A549 treated with AZD2906 at 1 μM for 4 hours (cell line): ENCODE data around the gene TRAPPC14. TPM values are rescaled to one million over a fixed set of nuclear protein-coding genes. Genes with fewer than 3 reads are reported as not detected.

Experiments
- total RNA-seq: library from RNA; stranded (reverse); fragments of 200-300 nt; extraction: Qiagen RNA extraction; gene quantifications from 5 replicates; pipeline ENCODE4 v1.2.3, GENCODE V29; 2022

Gene TRAPPC14, protein sequence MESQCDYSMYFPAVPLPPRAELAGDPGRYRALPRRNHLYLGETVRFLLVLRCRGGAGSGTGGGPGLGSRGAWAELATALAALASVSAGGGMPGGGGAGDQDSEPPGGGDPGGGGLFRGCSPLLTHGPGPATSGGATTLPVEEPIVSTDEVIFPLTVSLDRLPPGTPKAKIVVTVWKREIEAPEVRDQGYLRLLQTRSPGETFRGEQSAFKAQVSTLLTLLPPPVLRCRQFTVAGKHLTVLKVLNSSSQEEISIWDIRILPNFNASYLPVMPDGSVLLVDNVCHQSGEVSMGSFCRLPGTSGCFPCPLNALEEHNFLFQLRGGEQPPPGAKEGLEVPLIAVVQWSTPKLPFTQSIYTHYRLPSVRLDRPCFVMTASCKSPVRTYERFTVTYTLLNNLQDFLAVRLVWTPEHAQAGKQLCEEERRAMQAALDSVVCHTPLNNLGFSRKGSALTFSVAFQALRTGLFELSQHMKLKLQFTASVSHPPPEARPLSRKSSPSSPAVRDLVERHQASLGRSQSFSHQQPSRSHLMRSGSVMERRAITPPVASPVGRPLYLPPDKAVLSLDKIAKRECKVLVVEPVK
- total RNA-seq = 9.6 to 13.2 TPM (median 12.4 TPM) in 5 replicates

GRCh38 chr7:100158229-100159098 is at the start of gene TRAPPC14:
TRAPPC14 (minus strand) TSS chr7:100158723; CDS start chr7:100158499, 224 bp downstream.

GRCh38 chr7:100177045-100178001 is 18.8 kb upstream of the TRAPPC14 start, which contains the start of the genes GPC2 and STAG3:
GPC2 (minus strand) TSS chr7:100177381; CDS start chr7:100177199, 182 bp downstream.
STAG3 (plus strand) TSS chr7:100177918; CDS start chr7:100180557, 2,639 bp downstream.

DNA sequence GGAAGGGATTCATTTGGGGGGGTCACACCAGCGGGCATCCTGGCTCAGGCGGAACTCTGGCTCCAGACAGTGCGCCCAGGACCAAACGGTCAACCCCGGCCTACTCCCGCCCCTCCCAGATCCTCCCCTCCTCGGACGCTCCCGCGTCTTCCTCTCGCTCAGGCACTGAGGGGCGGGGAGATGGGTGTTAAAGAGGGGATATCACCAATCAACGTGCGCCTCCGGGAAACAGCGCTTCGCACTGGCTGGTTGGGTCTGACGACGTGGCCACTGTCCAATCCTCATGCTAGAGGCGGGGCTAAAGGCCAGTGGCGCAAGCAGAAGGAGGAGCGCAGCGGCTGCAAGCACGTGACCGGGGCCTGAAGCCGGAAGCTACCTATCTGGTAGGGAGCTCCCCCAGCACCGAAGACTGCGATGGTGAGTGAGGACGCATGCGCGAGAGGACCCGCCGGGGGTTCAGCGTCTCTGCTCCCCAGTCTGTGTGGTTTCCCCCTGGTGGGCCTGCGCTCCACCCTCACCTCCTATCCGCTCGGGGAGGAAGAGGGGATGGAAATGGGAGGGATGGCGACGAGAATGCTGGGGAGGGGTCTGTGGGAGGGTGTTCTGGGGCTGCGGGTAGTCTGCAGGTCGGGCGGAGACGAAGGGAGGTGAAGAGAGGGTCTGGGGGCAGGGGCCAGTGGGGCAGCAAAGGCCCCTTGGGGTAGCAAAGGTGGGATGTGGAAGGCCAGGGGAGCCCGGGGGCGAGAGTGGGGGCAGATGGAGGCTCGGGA is 9.8 kb downstream of the TRAPPC14 start, which contains the start of gene LAMTOR4:
LAMTOR4 (plus strand) TSS at position 360 of the 770 bp plus-strand sequence; CDS start at position 415, 55 bp downstream.

GRCh38 chr7:100126931-100127865 is 31.3 kb downstream of the TRAPPC14 start, which contains the start of gene MBLAC1:
MBLAC1 (plus strand) TSS chr7:100126967; CDS start chr7:100127396, 429 bp downstream.

GRCh38 chr7:100119072-100119969 is 39.2 kb downstream of the TRAPPC14 start, which contains the start of the genes CNPY4 and TAF6:
CNPY4 (plus strand) TSS chr7:100119634; CDS start chr7:100119745, 111 bp downstream.
TAF6 (minus strand) TSS chr7:100119358; CDS start chr7:100114209, 5,149 bp downstream.

Other genes with a start within 250 kb of the TRAPPC14 start
- gene TRIM4, start 239.2 kb downstream of the TRAPPC14 start, total RNA-seq = 24.8 to 32.0 TPM (median 26.0 TPM) in 5 replicates
- gene GJC3, start 229.1 kb downstream of the TRAPPC14 start, total RNA-seq = 0.09 to 0.24 TPM (median 0.20 TPM) in 4 of 5 replicates, not detected in the other
- gene AZGP1, start 182.7 kb downstream of the TRAPPC14 start, total RNA-seq = 0.17 TPM in 1 of 5 replicates, not detected in the others
- gene ZKSCAN1, start 143.1 kb downstream of the TRAPPC14 start, total RNA-seq = 6.9 to 9.8 TPM (median 9.1 TPM) in 5 replicates
- 10.5 to 12.3 TPM (median 11.1 TPM) in 5 replicates for gene ZSCAN21, start 108.9 kb downstream of the TRAPPC14 start, total RNA-seq
- 18.5 to 25.1 TPM (median 19.1 TPM) in 5 replicates for gene ZNF3, start 77.0 kb downstream of the TRAPPC14 start, total RNA-seq
- gene COPS6, start 69.8 kb downstream of the TRAPPC14 start, total RNA-seq = 144 to 180 TPM (median 173 TPM) in 5 replicates
- 224 to 242 TPM (median 235 TPM) in 5 replicates for gene MCM7, start 57.3 kb downstream of the TRAPPC14 start, total RNA-seq
- gene AP4M1, start 57.1 kb downstream of the TRAPPC14 start, total RNA-seq = 13.4 to 15.1 TPM (median 14.2 TPM) in 5 replicates
- 61.4 to 69.4 TPM (median 63.4 TPM) in 5 replicates for gene TAF6, start 39.4 kb downstream of the TRAPPC14 start, total RNA-seq
- gene CNPY4, start 39.1 kb downstream of the TRAPPC14 start, total RNA-seq = 9.2 to 10.9 TPM (median 10.2 TPM) in 5 replicates
- gene MBLAC1, start 31.8 kb downstream of the TRAPPC14 start, total RNA-seq = 2.1 to 3.5 TPM (median 3.0 TPM) in 5 replicates
- gene LAMTOR4, start 9.8 kb downstream of the TRAPPC14 start, total RNA-seq = 148 to 203 TPM (median 179 TPM) in 5 replicates
- gene GAL3ST4, start 9.9 kb upstream of the TRAPPC14 start, total RNA-seq = 0.02 to 0.21 TPM (median 0.08 TPM) in 4 of 5 replicates, not detected in the other
- 0.34 to 1.1 TPM (median 0.66 TPM) in 5 replicates for gene GPC2, start 18.7 kb upstream of the TRAPPC14 start, total RNA-seq
- 0.14 to 0.42 TPM (median 0.18 TPM) in 5 replicates for gene STAG3, start 19.2 kb upstream of the TRAPPC14 start, total RNA-seq
- gene PVRIG, start 61.2 kb upstream of the TRAPPC14 start, total RNA-seq = 0.05 TPM in 1 of 5 replicates, not detected in the others
- gene SPDYE3, start 149.0 kb upstream of the TRAPPC14 start, total RNA-seq = 0.03 TPM in 1 of 5 replicates, not detected in the others
- 16.8 to 31.3 TPM (median 26.6 TPM) in 5 replicates for gene PILRB, start 199.4 kb upstream of the TRAPPC14 start, total RNA-seq
- 2.6 to 5.1 TPM (median 4.1 TPM) in 5 replicates for gene PILRA, start 214.8 kb upstream of the TRAPPC14 start, total RNA-seq